BJ (cell line): Measurements from ENCODE around the gene CCKAR. TPM values are rescaled to one million over a fixed set of nuclear protein-coding genes. Genes with fewer than 3 reads are reported as not detected.

Source experiments
- CTCF ChIA-PET: fragments of 350-600 bp; formaldehyde crosslinking; extraction: SDS; loops from one replicate; lab custom pipeline; 2021; ENCODE audit warnings: antibody characterized with exemption, inconsistent platforms; lab: Yijun Ruan, JAX
- POLR2A ChIA-PET: fragments of 300-600 bp; sonication (Branson Sonifier 250); formaldehyde crosslinking; extraction: SDS; loops from one replicate; lab custom pipeline; 2021; ENCODE audit warnings: antibody characterized with exemption; lab: Charles Lee
- DNase-seq: peaks from one replicate; pipeline ENCODE4 v3.0.0-alpha.2; 2011; ENCODE audit warnings: low read depth
- H3K27me3 ChIP-seq: 2 replicates; pipeline ENCODE4 v1.6.0; 2011; ENCODE audit warnings: low read length; ENCODE audit not compliant: control insufficient read depth, insufficient read depth
- H3K36me3 ChIP-seq: 2 replicates; pipeline ENCODE4 v1.5.1; 2011; ENCODE audit warnings: low read length; ENCODE audit not compliant: control insufficient read depth, insufficient read depth
- H3K4me3 ChIP-seq: 2 replicates; pipeline ENCODE4 v1.5.1; 2011; ENCODE audit warnings: low read depth, mild to moderate bottlenecking, control low read depth, low read length
- polyA plus RNA-seq: library from polyadenylated mRNA; depleted of rRNA; stranded (reverse); fragments of >200 nt; gene quantifications from 2 replicates; pipeline ENCODE4 v1.2.3, GENCODE V29; 2011; rRNA removed
- TF ChIP-seq, protein P1 (sequence below): IDR thresholded peaks from 2 replicates; pipeline ENCODE4 v1.5.1; 2011; ENCODE audit warnings: low read depth, mild to moderate bottlenecking, control low read depth, inconsistent platforms, low read length, moderate library complexity; ENCODE audit not compliant: insufficient read depth

The CCKAR gene
- polyA plus RNA-seq, 1 experiment = 0.12 TPM

DNA sequence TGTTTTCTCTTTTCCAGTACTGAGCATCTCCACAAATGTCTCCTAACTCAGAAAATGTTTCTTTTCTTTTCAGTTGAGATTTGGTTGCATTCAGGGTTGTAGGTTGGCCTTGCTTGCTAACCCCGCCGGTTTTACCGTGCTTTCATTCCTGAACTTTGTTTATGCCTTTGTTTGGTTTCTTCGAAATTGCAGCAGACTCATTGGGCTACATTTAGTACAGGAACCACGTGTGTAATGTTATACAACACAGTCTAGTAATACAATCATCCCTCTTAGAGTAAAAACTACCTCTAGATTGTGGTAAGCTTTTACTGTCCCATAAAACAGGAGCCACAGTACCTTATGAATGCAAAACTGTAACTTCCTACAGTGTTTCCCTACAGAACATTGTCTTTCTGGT lies 57.9 kb downstream of the CCKAR start:
- H3K36me3 ChIP-seq = peaks cover 4% of the 10 kb centered on the region
- no peak for DNase-seq
- TF ChIP-seq, protein P1, sequence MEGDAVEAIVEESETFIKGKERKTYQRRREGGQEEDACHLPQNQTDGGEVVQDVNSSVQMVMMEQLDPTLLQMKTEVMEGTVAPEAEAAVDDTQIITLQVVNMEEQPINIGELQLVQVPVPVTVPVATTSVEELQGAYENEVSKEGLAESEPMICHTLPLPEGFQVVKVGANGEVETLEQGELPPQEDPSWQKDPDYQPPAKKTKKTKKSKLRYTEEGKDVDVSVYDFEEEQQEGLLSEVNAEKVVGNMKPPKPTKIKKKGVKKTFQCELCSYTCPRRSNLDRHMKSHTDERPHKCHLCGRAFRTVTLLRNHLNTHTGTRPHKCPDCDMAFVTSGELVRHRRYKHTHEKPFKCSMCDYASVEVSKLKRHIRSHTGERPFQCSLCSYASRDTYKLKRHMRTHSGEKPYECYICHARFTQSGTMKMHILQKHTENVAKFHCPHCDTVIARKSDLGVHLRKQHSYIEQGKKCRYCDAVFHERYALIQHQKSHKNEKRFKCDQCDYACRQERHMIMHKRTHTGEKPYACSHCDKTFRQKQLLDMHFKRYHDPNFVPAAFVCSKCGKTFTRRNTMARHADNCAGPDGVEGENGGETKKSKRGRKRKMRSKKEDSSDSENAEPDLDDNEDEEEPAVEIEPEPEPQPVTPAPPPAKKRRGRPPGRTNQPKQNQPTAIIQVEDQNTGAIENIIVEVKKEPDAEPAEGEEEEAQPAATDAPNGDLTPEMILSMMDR = no peak
- H3K4me3 ChIP-seq = no peak overlapping the region
- ChIA-PET POLR2A (no interaction called here), CTCF (interaction anchor here (0.6 to 1.0 kb wide), 4 partner anchors 17 to 444 kb away, joined by 3 to 4 read pairs (median 4); no protein-coding TSS in a partner anchor)
- no peaks in the 10 kb centered on the region for H3K27me3 ChIP-seq

DNA sequence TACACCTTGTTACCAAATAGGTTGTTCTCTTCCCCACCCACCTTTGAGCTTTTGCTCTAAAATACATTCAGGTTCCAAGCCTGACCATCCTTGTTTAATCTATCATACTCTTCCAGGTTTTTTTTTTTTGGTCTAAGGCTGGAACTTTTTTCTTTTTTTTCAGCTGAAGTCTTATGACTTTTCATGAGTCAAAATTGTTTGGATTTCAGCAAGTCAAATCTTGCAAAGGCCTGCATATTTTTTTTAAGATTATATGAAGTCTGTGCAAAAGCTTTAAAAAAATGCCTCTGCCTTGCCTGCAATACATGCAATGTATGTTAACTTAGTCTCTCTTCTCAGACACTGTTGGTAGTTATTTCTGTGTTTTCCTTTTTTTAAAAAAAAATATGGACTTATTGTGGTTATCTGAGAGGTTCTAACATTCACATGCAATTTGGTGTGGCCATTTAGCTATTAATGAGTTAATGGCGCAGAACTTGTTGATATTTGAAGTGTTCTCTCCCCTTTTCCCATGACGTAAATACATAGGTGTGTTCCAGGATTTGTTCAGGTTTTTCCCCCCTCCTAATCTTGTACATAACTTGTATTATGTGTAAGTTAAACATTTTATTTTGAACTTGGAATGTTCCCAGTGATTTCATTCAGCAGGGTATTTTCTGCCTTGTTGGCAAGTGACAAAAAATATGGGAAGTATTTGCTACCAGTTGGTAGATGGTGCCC lies 58.7 kb downstream of the CCKAR start:
- ChIA-PET POLR2A (interaction anchor here (0.6 kb wide), 1 partner anchor 297 kb away, joined by 4 read pairs; no protein-coding TSS in a partner anchor), CTCF (interaction anchor here (0.7 to 1.0 kb wide), 3 partner anchors 14 to 22 kb away, joined by 3 to 4 read pairs (median 3); no protein-coding TSS in a partner anchor)
- TF ChIP-seq, protein P1 = no peak
- DNase-seq = no peak
- no peak overlapping the region for H3K4me3 ChIP-seq
- H3K36me3 ChIP-seq = peaks cover 4% of the 10 kb centered on the region
- H3K27me3 ChIP-seq = no peaks in the 10 kb centered on the region

Other genes with a start within 250 kb of the CCKAR start
- 31.6 and 51.5 TPM in 2 replicates for gene RBPJ, start 169.5 kb downstream of the CCKAR start, polyA plus RNA-seq
- gene TBC1D19, start 93.6 kb upstream of the CCKAR start, polyA plus RNA-seq = 8.3 and 20.4 TPM in 2 replicates